Measurements from ENCODE around the gene COQ8A.

- TF ChIP-seq FOS (IDR thresholded peaks at IDR 0.05; ENCODE audit: borderline replicate concordance, extremely low read depth, insufficient read length) (no peak), JUNB (IDR thresholded peaks at IDR 0.05) (no peak), EGR1 (IDR thresholded peaks at IDR 0.05; ENCODE audit: borderline replicate concordance in 1 of 2, low read depth in 2 of 2, low read length in 2 of 2) (no peak)
Measured at GRCh38 chr1:227004796-227005195, 64.7 kb downstream of the COQ8A start.

All from GM12878 (cell line).